GM21576 (cell line): Measurements from ENCODE around the gene TRPM6.
"Not testable (repeated sequence)": the region's sequence is repeated elsewhere in the genome, so short reads cannot be mapped to it uniquely, and the experiment has no call there.

Experiments used
- ATAC-seq: cut with Tn5 transposase; IDR thresholded peaks from one replicate; pipeline ENCODE4 v1.9.1; 2021; ENCODE audit warnings: mild to moderate bottlenecking, moderate library complexity; ENCODE audit not compliant: unreplicated experiment

The TRPM6 gene, protein sequence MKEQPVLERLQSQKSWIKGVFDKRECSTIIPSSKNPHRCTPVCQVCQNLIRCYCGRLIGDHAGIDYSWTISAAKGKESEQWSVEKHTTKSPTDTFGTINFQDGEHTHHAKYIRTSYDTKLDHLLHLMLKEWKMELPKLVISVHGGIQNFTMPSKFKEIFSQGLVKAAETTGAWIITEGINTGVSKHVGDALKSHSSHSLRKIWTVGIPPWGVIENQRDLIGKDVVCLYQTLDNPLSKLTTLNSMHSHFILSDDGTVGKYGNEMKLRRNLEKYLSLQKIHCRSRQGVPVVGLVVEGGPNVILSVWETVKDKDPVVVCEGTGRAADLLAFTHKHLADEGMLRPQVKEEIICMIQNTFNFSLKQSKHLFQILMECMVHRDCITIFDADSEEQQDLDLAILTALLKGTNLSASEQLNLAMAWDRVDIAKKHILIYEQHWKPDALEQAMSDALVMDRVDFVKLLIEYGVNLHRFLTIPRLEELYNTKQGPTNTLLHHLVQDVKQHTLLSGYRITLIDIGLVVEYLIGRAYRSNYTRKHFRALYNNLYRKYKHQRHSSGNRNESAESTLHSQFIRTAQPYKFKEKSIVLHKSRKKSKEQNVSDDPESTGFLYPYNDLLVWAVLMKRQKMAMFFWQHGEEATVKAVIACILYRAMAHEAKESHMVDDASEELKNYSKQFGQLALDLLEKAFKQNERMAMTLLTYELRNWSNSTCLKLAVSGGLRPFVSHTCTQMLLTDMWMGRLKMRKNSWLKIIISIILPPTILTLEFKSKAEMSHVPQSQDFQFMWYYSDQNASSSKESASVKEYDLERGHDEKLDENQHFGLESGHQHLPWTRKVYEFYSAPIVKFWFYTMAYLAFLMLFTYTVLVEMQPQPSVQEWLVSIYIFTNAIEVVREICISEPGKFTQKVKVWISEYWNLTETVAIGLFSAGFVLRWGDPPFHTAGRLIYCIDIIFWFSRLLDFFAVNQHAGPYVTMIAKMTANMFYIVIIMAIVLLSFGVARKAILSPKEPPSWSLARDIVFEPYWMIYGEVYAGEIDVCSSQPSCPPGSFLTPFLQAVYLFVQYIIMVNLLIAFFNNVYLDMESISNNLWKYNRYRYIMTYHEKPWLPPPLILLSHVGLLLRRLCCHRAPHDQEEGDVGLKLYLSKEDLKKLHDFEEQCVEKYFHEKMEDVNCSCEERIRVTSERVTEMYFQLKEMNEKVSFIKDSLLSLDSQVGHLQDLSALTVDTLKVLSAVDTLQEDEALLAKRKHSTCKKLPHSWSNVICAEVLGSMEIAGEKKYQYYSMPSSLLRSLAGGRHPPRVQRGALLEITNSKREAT (N-terminal part only)

GRCh38 chr9:74887041-74887980 lies at the start of gene TRPM6:
TRPM6 (minus strand) TSS chr9:74887921; CDS start chr9:74887856, 65 bp downstream.
- ATAC-seq, result no peak

DNA sequence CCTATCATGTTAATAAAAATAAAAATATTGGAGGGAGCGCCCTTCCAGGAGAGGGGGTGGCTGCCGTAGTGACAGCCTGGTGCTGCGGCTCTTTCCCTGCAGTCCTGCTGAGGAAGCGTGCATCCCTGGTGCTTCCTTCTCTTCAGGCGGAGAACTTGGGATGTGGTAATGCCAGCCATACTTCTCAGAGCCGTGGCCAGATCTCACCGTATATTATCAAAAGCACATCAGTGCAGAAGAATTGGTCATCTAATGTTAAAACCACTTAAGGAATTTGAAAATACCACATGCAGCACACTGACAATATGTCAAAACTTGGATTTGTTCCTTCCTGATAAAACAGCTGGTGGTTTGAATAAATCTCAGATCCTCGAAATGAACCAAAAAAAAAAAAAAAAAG lies 47.3 kb upstream of the TRPM6 start:
- ATAC-seq, result no peak

DNA sequence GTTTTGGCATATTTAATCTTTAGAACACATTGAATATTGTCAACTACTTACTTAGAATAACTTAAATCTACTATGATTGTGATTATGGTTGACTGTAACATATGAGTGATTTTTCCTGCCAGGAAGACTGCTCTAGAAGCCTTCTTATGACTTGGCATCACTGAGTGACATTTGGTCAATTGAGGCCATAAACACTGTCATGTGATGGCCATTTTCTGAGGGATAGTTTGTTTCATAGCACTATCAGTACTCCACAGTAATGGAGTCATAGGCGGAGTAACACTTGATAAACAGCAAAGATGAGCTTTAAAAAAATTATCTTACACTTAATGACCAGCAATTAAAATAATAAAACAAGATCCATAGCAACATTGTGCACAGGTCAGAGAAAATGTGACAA lies 34.0 kb upstream of the TRPM6 start:
- ATAC-seq, result no peak

DNA sequence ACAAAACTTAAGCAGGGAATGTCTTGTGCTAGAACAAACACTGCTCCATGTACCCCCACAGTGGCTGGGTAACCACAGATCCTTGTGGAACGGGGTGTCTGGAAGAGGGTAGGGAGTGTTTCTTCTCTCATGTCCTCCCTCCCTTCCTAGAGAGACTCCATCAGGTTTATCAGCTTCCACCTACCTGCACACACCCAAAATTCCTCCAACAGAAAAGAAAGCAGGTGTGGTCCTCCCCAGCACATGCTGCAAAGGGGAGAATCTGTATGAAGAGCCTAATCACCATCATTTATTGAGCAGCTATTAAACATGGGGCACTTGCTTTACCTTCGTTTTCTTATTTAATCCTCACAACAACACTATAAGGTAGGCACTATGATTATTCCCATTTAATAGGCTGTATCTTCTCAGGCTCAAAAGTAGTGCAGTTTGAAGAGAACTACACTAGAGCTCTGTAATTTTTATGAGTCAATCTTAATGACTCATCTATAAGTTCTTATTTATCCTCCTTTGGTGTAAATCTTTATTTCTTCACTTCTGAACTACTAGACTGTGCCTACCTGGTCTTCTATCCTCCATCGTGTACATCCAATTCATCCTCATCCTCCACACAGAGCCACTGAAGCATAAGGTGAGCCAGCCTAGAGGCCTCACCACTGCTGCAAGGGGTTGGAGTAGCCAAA lies 33.4 kb upstream of the TRPM6 start:
- no peak for ATAC-seq

GRCh38 chr9:74910036-74910435 lies 22.3 kb upstream of the TRPM6 start:
- ATAC-seq, result no peak

- no peak for ATAC-seq
Observed at GRCh38 chr9:74908665-74909064, 20.9 kb upstream of the TRPM6 start.

- ATAC-seq, result no peak
Observed at GRCh38 chr9:74907085-74907484, 19.4 kb upstream of the TRPM6 start.

DNA sequence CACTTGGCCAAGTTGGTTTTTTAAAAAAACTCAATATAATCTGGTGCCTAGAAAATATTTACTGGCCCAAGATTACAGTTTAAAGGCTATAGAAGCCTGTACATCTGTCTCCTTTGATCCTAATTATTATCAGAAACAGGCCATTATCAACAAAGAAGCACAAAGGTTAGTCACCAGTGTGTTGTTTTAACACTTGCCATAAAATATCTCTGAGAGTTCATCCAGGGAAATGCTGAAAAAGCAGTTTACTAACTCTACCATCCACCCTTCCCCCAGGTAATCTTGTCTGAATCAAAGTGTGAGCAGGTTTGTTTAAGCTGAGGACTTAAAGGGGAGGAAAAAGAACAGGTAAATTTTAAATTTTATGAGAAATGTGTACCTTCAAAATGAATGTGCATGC lies 13.3 kb upstream of the TRPM6 start:
- no peak for ATAC-seq

DNA sequence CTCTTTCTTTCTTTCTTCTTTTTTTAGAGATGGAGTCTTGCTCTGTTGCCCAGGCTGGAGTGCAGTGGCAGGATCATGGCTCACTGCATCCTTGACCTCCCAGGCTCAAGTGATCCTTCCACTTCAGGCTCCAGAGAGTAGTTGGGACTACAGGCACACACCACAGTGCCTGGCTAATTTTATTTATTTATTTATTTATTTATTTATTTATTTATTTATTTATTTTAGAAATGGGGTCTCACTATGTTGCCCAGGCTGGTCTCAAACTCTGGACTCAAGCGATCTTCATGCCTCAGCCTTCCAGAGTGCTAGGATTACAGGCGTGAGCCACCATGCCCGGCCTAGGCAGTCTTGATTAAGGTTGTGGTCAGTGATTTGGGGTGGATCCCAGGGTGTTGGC lies 728 bp upstream of the TRPM6 start:
- ATAC-seq, result not testable (repeated sequence)

DNA sequence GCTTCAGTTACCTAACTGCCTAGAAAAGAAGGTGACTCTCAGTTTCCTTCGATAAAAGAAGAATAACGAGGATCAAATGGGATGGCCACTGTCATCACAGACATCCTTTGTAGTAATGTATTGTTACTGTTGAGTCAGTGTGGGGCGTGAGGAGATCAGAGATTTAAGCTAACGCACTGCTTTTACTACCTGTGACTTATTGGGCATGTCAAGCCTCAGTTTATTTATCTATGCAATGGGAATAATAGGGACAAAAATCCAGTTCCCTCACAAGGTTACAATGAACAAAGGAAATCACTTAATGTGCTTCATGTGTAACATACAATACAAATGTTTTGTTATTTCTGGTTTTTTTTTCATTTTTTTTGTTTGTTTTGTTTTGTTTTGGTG lies 255 bp upstream of the TRPM6 start:
- no peak for ATAC-seq

GRCh38 chr9:74876382-74876949 lies 11.3 kb downstream of the TRPM6 start:
- ATAC-seq, result no peak

- no peak for ATAC-seq
Observed at GRCh38 chr9:74875656-74876055, 12.1 kb downstream of the TRPM6 start.

GRCh38 chr9:74874220-74874619 lies 13.5 kb downstream of the TRPM6 start:
- no peak for ATAC-seq

DNA sequence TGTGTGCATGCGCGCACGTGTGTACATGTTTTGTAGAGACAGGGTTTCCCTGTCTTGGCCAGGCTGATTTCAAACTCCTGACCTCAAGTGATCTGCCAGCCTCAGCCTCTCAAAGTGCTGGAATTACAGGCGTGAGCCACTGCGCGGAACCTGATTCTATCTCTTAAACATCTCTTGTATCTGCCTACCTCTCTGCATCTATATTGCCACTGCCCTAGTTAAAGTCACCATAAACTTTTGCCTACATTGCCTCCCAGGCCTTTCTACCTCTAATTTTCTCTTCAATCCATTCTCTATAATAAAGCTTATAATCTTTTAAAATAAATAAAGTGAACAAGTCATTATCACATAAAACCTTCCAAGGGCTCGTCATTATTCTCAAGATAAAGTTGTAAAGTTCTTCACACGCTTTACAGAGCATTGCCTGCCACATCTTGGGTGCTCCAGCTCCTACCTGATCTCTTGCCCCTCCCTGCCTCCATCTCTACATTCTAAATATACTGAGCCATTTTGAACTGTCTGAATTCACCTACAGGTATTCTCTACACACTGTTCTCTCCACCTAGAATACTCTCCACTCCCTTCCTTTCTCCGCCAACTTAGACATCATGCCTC lies 15.0 kb downstream of the TRPM6 start:
- no peak for ATAC-seq

DNA sequence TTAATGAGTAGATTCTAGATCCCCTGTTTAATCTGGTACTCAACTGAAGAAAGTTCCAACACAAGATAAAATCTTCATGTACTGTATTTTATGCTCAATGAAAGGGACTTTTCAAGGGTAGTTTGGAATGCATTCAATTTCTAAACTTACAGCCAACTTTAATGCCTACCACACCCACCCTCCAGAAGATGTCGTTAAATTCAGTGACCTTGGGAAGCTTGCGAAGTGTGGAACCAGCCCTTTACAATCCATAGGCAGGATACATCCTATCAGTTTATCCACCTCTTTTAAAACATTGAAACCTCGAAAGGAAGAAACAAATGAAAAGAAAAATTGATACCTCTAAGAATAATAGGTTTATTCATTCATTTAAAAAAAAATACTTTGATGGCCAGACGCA lies 20.2 kb downstream of the TRPM6 start:
- no peak for ATAC-seq

GRCh38 chr9:74865177-74865576 lies 22.5 kb downstream of the TRPM6 start:
- no peak for ATAC-seq

DNA sequence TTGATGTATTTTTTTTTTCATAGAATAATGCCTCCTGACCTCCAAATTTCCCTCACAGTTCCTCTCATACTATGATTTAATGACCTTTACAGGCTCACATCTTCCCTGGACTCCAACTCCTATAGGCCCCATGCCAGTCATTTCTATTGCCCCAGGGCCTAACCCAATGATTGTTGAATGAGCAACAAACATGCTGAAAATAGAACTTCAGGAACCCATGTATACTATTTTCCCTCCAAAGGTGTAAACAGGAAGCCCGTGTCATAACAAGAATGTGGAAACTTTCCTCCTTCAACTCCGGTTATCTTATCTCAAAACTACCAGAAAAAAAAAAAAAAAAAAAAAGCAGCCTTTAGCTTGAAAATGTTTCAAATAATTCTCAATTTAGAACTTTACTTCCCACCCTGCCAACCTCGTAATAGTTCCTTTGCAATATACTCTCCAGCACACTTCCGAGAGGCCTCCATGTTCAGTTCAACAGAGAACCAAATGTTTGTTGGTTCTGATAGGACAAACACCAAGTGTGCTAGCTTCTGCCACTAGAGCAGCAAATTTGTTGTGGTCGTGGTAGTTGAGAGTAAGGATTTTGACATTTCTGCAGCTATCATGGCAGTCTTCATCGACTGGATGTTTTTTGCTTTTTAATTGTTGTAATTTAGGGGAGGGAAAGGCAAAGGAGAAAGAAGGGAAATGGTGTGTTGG lies 25.8 kb downstream of the TRPM6 start:
- ATAC-seq, result no peak

DNA sequence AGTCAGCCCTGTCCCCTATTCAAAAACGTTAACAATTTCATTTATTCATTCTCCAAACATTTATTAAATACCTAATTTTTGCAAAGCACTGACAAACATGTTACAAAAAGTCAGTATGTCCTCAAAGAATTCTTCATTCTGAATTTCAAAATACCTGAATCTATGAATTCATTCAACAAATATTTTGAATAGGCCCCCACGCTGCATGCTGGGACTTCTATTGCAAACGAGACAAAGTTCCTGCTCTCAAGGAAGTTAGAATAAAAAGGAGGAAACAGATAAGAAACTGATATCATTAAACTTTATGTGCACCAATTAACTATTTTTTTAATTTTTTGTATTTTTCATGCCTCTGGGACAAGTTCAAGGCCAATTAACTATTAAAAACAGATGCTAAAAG lies 26.6 kb downstream of the TRPM6 start:
- no peak for ATAC-seq
